Endothelial cell of umbilical vein (primary cell): ENCODE measurements around the gene ATP13A5. TPM values are rescaled to one million over a fixed set of nuclear protein-coding genes. Genes with fewer than 3 reads are reported as not detected.

Source experiments
- BruUV-seq: library from RNA; stranded (reverse); fragments of 400-500 nt; replicated peaks from 2 replicates; lab custom pipeline; 2021; lab: Mats Ljungman, UMichigan
- CTCF ChIA-PET: fragments of 300-600, 350-600 bp; sonication (Branson Sonifier 250); formaldehyde crosslinking; loops from one replicate; lab custom pipeline; 2021; ENCODE audit warnings: antibody characterized with exemption, inconsistent platforms; lab: Charles Lee
- POLR2A ChIA-PET: fragments of 300-600, 350-600 bp; sonication (Branson Sonifier 250); formaldehyde crosslinking; loops from one replicate; lab custom pipeline; 2021; ENCODE audit warnings: antibody characterized with exemption, inconsistent platforms; lab: Charles Lee
- DNase-seq: peaks from one replicate; pipeline ENCODE4 v3.0.0-alpha.2; 2011; ENCODE audit warnings: low read depth, low spot score
- FAIRE-seq: peaks from 2 replicates; lab custom pipeline; 2011; peaks lifted over from hg19 to GRCh38; lab: Jason Lieb, UNC
- H2AFZ ChIP-seq: 2 replicates; pipeline ENCODE4 v1.6.0; 2012; ENCODE audit warnings: low read depth, low read length, control low read depth, inconsistent platforms
- H3K27ac ChIP-seq: 2 replicates; pipeline ENCODE4 v1.5.1; 2011; ENCODE audit warnings: low read depth, mild to moderate bottlenecking, control low read depth, low read length, moderate library complexity; ENCODE audit not compliant: insufficient read depth
- H3K27me3 ChIP-seq, 2 experiments: 2 replicates each; pipeline versions ENCODE4 v1.6.0 to v1.6.1; 2011; ENCODE audit warnings: low read length in 2 of 2, mixed read lengths in 1 of 2; ENCODE audit not compliant: control insufficient read depth in 2 of 2, insufficient read depth in 2 of 2
- H3K36me3 ChIP-seq, 2 experiments: 2 replicates in 1 of 2; 3 replicates in 1 of 2; pipeline ENCODE4 v1.5.1; 2011; ENCODE audit warnings: low read length in 2 of 2, mild to moderate bottlenecking in 1 of 2, moderate library complexity in 1 of 2; ENCODE audit not compliant: control insufficient read depth in 2 of 2, insufficient read depth in 2 of 2; ENCODE audit errors: extremely low read depth in 1 of 2
- H3K4me1 ChIP-seq: 3 replicates; pipeline ENCODE4 v1.5.1; 2011; ENCODE audit warnings: mild to moderate bottlenecking, low read length; ENCODE audit not compliant: control insufficient read depth, insufficient read depth; ENCODE audit errors: extremely low read depth
- H3K4me2 ChIP-seq: 2 replicates; pipeline ENCODE4 v1.6.1; 2011; ENCODE audit warnings: low read length, control low read depth, mixed read lengths; ENCODE audit not compliant: insufficient read depth
- H3K4me3 ChIP-seq, 3 experiments: fragments of 200-600 bp in 1 of 3; sonication (generic), shearing (Covaris generic) in 1 of 3; replicated peaks in 1 of 3; 2 replicates each; pipeline ENCODE4 v1.5.1; 2011 to 2016; ENCODE audit warnings: control low read depth in 3 of 3, low read length in 3 of 3, mild to moderate bottlenecking in 2 of 3, inconsistent platforms in 1 of 3, low read depth in 1 of 3, moderate library complexity in 1 of 3; ENCODE audit not compliant: insufficient read depth in 1 of 3
- H3K79me2 ChIP-seq: 2 replicates; pipeline ENCODE4 v1.6.0; 2012; ENCODE audit warnings: low read length, inconsistent platforms; ENCODE audit not compliant: control insufficient read depth, insufficient read depth
- H3K9ac ChIP-seq: replicated peaks from 2 replicates; pipeline ENCODE3; 2011; ENCODE audit warnings: low read length, control low read depth; ENCODE audit not compliant: insufficient read depth; ENCODE audit errors: extremely low read depth
- H3K9me1 ChIP-seq: replicated peaks from 3 replicates; pipeline ENCODE4 v1.6.0; 2011; ENCODE audit warnings: mild to moderate bottlenecking, low read length; ENCODE audit not compliant: control insufficient read depth, insufficient read depth; ENCODE audit errors: extremely low read depth
- H3K9me3 ChIP-seq: replicated peaks from 2 replicates; pipeline ENCODE4 v1.5.1; 2012; ENCODE audit warnings: low read length, inconsistent platforms; ENCODE audit not compliant: control insufficient read depth, insufficient read depth
- H4K20me1 ChIP-seq: replicated peaks from 2 replicates; pipeline ENCODE3; 2011; ENCODE audit warnings: mild to moderate bottlenecking, low read length; ENCODE audit not compliant: control insufficient read depth, insufficient read depth; ENCODE audit errors: extremely low read depth
- CTCF ChIP-seq, 2 donors: IDR thresholded peaks; 1 replicate in 1 of 2; 2 replicates in 1 of 2; pipeline ENCODE4 v1.5.1; 2011; ENCODE audit warnings: low read length in 2 of 2, mild to moderate bottlenecking in 2 of 2, moderate library complexity in 2 of 2, control low read depth in 1 of 2, inconsistent platforms in 1 of 2, low read depth in 1 of 2; ENCODE audit not compliant: insufficient read depth in 1 of 2; ENCODE audit errors: extremely low read depth in 1 of 2
- EZH2 ChIP-seq: IDR thresholded peaks from 2 replicates; pipeline ENCODE4 v1.6.1; 2012; ENCODE audit warnings: borderline replicate concordance, low read depth, mild to moderate bottlenecking, moderate library complexity, low read length, inconsistent platforms; ENCODE audit not compliant: severe bottlenecking
- FOS ChIP-seq: IDR thresholded peaks from 2 replicates; pipeline ENCODE4 v1.6.1; 2011; ENCODE audit warnings: mild to moderate bottlenecking, low read length, moderate library complexity, borderline replicate concordance; ENCODE audit not compliant: insufficient read depth
- GATA2 ChIP-seq: IDR thresholded peaks from 2 replicates; pipeline ENCODE4 v1.7.0; 2011; ENCODE audit warnings: low read depth, mild to moderate bottlenecking, moderate library complexity, mixed read lengths, low read length; ENCODE audit not compliant: insufficient read length, insufficient read depth
- JUN ChIP-seq: IDR thresholded peaks from 2 replicates; pipeline ENCODE4 v1.6.1; 2011; ENCODE audit warnings: borderline replicate concordance, low read depth; ENCODE audit not compliant: insufficient read length, insufficient read depth
- MYC ChIP-seq: IDR thresholded peaks from one replicate; pipeline ENCODE4 v1.6.1; 2011; ENCODE audit warnings: mild to moderate bottlenecking, low read depth, low read length
- POLR2A ChIP-seq: IDR thresholded peaks from 2 replicates; pipeline ENCODE4 v1.6.1; 2012; ENCODE audit warnings: low read depth, mild to moderate bottlenecking, control low read depth, low read length
- POLR2AphosphoS5 ChIP-seq: IDR thresholded peaks from 2 replicates; pipeline ENCODE4 v1.6.1; 2012; ENCODE audit warnings: low read depth, mild to moderate bottlenecking, control low read depth, low read length, moderate library complexity; ENCODE audit not compliant: insufficient read depth
- dilution Hi-C: fragments of 300-500 bp; cut with MboI; formaldehyde crosslinking; loops from one replicate; pipeline ENCODE4 v1.15.0; 2019; ENCODE audit warnings: low sequenced_read_pairs; ENCODE audit not compliant: extremely low pct_ligation_motif_present
- intact Hi-C: fragments of 100-400 bp; cut with micrococcal nuclease; formaldehyde crosslinking; loops from one replicate; pipeline ENCODE4 v1.10.0; 2022
- polyA plus RNA-seq, 4 experiments: library from polyadenylated mRNA; depleted of rRNA in 3 of 4; stranded (reverse) in 3 of 4; unstranded in 1 of 4; fragments of >200 nt; gene quantifications; 2 replicates each; pipeline versions ENCODE4 v1.2.1 to v1.2.3, GENCODE V29; 2011 to 2012; ENCODE audit warnings: missing spikeins in 1 of 4
- total RNA-seq: library from RNA; stranded (reverse); gene quantifications from 2 replicates; pipeline ENCODE4 v1.2.3, GENCODE V29; 2021
- TF ChIP-seq, protein P1 (sequence below): IDR thresholded peaks from 2 replicates; pipeline ENCODE4 v1.6.1; 2011; ENCODE audit not compliant: insufficient read depth, insufficient read length

ATP13A5 gene
- total and polyA plus RNA-seq, 2 donors (not counting 3 experiments of a cell fraction or from before 2014, with no cell fraction given): not detected

DNA sequence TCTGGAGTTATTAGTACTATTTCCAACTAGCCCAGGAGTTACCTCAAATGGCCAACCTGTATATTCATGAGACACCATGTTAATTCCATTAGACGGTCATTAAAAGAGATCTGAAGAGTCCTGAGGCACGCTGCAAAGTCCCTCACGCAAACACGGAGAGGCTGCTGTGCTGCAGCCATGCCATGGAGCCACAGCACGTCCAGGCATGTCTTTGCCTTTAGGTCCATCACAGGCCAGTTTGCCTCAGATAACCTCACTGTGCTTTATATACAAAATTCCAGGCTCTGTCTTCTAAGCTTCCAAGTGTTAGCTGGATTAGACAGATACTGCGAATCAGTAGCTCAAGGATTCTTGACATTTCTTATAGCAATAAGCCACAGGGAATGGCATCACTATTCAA lies 147.4 kb downstream of the ATP13A5 start:
- Histone ChIP-seq H3K9me3 (no peaks in the 10 kb centered on the region), H3K27me3 (peaks cover 0 to 2% of the 10 kb centered on the region in 2 experiments), H3K27ac (no peak overlapping the region), H4K20me1 (no peaks in the 10 kb centered on the region), H3K4me3 (no peak overlapping the region), H3K79me2 (no peaks in the 10 kb centered on the region), H3K36me3 (no peaks in the 10 kb centered on the region), H3K4me2 (no peak overlapping the region), H3K4me1 (no peaks in the 10 kb centered on the region), H3K9ac (no peak overlapping the region), H3K9me1 (no peaks in the 10 kb centered on the region), H2AFZ (no peak overlapping the region)
- TF ChIP-seq, protein P1, sequence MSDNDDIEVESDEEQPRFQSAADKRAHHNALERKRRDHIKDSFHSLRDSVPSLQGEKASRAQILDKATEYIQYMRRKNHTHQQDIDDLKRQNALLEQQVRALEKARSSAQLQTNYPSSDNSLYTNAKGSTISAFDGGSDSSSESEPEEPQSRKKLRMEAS: no peak
- TF ChIP-seq JUN (no peak), CTCF (IDR thresholded peaks at IDR 0.05; ENCODE audit: extremely low read depth in 1 of 2, insufficient read depth in 1 of 2, low read depth in 1 of 2, low read length in 2 of 2) (no peak), EZH2 (no peak), POLR2A (no peak), MYC (no peak), POLR2AphosphoS5 (no peak), GATA2 (no peak), FOS (no peak)
- dilution Hi-C loops (no loop called here), intact Hi-C loops (no loop called here)
- no peak for DNase-seq
- POLR2A ChIA-PET: no interaction called here
- CTCF ChIA-PET: no interaction called here
- BruUV-seq: no TSS peak
- no peak for FAIRE-seq
